HG02981 (cell line): ENCODE results near the gene APBA1.
"Not testable (repeated sequence)": the region's sequence is repeated elsewhere in the genome, so short reads cannot be mapped to it uniquely, and the experiment has no call there.

ENCODE experiments used
- ATAC-seq: cut with Tn5 transposase; IDR thresholded peaks from one replicate; pipeline ENCODE4 v1.9.1; 2021; ENCODE audit warnings: mild to moderate bottlenecking, moderate library complexity; ENCODE audit not compliant: unreplicated experiment

APBA1 gene

DNA sequence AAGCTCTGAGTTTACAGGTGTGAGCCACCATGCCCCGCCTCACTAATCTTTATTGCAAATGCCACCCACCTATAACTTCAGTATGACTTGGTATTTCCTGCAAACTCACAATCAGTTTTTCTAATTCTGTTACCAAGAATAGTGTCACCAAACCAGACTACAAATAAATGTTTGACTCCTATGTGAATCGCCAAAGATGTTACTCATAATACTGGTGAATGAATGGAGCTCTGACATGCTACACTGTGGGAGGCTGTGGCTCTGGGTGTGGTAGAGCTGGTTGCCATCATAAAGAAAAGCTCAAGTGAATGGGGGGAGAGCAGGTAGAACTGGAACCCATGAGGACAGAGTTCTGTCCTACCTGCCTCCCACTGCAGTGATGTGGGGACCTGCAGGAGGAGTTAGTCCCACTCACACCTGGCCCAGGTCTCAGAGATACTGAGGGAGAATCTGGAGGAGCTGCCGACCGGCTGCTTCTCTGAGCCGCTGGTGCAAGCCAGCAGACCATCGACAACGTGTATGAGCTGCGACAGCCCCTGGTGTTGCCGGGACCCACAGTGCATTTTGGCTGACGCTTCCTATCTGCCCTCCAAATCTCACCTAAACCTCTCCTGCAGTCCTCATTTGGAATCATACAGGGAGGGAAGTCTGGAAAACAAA lies 251.4 kb downstream of the APBA1 start:
- no peak for ATAC-seq

- no peak for ATAC-seq
Observed at GRCh38 chr9:69412741-69413150, 259.4 kb downstream of the APBA1 start.

GRCh38 chr9:69411931-69412740 lies 260.0 kb downstream of the APBA1 start:
- no peak for ATAC-seq

- ATAC-seq = no peak
Observed at GRCh38 chr9:69411246-69411645, 260.9 kb downstream of the APBA1 start.

DNA sequence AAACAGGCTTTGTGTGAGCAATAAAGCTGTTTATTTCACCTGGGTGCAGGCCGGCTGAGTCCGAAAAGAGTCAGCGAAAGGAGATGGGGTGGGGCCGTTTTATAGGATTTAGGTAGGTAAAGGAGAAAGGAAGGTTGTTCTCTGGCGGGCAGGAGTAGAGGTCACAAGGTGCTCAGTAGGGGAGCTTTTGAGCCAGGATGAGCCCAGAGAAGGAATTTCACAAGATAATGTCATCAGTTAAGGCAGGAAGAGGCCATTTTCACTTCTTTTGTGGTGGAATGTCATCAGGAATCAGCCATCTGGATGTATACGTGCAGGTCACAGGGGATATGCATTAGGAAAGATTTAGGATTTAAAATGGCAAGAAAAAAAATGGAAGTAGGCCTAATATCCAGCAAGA lies 262.2 kb downstream of the APBA1 start:
- not testable (repeated sequence) for ATAC-seq

DNA sequence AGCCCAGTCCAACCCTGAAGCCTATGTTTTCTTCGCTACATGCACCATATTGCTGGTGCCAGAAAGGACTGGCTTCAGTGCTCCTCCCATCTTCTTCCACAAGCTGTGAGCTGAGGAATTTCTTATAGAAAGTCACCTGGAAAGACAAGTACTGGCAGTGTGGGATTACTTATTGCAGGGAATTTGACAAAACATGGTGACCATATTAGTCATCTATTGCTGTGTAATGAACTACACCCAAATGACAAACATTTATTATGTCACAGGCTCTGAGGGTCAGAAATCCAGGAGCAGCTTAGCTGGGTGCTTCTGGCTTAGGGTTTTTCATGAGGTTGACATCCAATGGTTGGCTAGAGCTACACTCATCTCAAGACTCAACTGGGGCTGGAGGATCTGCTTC lies 271.7 kb downstream of the APBA1 start:
- ATAC-seq = no peak

DNA sequence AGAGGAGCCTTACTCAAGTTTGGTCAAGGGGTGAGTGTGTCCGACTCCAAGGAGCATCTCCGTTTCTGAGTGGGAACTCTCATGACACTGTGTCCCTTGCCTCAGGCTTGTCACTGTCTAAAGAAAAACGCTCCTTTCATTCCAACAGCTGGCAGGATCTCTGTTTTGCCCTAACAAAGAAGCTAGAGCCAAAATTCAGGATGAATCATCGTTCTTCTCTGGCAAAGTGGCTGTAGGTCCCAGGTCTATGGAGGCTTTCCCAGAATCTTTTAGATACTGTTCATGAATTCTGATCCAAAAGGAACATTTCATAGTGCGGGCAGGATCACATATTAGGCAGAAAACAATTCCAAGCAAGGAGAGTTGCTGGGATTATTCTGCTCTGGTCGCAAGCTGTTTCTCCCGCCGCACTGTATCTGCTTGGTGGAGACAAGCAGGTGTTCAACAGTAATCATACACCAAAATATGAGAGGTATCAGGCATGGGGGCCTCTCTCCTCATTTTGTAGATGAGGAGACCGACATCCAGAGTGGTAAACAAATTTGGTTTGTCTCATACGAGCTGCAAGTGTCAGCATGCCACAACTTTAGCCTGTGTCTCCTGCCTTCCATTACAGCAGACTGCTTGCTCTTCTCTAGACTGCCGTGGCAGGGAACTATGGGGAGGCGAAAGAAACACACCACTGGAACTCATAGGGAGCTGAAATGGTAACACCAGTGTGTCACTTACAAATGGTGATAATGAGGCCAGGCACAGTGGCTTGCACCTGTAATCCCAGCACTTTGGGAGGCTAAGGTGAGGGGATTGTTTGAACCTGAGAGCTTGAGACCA lies 274.6 kb downstream of the APBA1 start:
- ATAC-seq = no peak

- no peak for ATAC-seq
Observed at GRCh38 chr9:69396759-69397158, 275.4 kb downstream of the APBA1 start.

DNA sequence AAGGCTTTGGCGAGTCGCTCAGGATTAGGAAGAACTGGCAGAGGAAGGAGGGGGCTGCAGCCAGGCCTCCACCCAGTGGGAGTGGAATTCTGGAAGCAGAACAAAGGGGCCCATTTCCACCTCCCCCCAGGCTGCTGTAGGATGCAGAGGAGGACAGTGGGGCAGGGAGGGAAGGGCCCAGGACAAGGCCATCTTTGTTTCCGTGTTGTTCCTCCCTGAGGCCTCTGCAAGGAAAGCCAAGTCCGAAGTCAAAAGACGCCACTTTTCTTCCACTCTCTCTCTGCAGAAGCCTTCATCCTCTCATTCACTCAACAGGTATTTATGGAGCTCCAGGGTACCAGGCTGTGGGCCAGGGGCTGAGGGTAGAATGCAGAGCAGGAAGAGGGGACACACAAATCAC lies 276.5 kb downstream of the APBA1 start:
- no peak for ATAC-seq

- ATAC-seq = no peak
Observed at GRCh38 chr9:69393425-69393824, 278.7 kb downstream of the APBA1 start.

DNA sequence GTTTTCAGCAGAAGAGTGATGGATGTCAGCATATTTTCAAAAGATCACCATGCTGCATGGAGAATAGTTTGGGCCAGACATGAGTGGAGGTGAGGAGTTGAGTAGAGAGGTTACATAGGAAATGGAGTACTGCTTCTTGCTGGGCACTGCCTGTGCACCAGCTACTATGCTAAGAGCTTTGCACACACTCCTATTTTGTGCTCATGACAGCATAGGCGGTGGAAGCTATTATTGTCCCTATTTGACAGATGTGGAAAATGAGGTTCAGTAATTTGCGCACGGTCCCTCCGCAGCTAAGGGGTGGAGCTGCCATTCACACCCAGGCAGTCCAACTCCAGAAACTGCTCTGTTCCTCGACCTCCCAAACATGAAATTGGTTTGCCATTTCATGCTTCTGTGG lies 279.3 kb downstream of the APBA1 start:
- ATAC-seq = no peak

- ATAC-seq = no peak
Observed at GRCh38 chr9:69391946-69392345, 280.2 kb downstream of the APBA1 start.

DNA sequence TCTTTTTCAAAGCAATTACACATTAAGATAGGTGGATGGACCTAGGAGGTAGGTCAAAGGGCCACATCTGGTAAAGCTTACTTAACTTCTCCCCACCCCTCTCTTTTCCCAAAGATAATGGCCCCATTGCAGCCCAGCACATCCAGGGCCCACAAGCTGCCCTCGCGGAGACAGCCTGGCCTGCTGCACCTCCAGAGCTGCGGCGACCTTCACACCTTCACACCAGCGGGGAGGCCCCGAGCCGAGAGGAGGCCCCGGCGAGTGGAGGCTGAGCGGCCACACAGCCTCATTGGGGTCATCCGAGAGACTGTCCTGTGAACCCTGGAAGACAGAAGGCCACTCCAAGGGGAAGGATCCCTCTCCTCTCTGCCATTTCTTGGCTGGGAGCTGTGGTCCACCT lies 280.7 kb downstream of the APBA1 start:
- no peak for ATAC-seq

DNA sequence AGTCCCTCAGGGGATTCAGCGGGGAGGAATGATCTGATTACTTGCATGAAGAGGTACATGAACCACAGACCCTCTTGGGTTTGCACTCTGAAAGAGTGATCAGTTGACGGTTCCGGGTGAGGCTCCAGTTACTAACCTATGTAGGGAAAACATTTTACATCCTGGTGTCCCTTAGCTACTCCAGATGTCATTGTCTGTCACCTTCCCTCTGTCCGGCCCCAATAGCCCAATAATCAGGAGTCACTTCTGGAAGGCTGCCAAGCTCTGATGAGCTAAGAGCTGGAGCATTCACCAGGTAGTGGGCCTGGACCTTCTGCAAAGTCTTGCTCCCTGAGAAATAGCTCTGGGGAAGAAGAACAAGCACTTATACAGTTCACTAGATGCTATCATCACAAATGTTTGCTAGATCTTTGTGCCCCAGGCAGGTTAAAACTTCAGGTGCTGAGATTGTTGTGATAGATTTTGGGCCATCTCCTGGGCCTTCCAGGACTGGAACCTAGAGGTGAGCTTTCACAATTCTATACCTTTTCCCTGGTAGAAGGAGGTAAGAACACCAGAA lies 282.7 kb downstream of the APBA1 start:
- ATAC-seq = no peak

- ATAC-seq = no peak
Observed at GRCh38 chr9:69388596-69388995, 283.6 kb downstream of the APBA1 start.

- no peak for ATAC-seq
Observed at GRCh38 chr9:69386651-69387050, 285.5 kb downstream of the APBA1 start.

GRCh38 chr9:69385581-69386033 lies 286.6 kb downstream of the APBA1 start:
- ATAC-seq = no peak

GRCh38 chr9:69382135-69382534 lies 290.0 kb downstream of the APBA1 start:
- no peak for ATAC-seq

DNA sequence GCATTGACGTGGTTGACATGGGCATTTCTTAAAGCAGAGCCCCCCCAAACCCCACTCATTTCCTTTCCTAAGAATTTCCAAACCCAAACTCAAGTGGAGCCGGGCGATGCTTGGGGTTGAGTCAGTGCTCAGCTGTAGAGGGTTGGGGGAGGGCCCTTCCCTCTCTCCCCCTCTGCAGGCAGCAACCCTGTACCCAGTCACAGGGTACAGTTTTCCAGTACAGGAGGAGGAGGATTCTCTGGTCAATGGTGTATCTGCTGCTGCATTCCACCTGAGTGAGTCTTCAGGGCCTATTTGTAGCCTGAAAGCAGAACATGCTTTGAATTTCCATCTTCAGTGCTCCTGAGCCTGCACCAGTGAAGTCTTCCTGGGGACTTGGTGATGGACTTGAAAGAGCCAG lies 291.4 kb downstream of the APBA1 start:
- ATAC-seq = no peak

DNA sequence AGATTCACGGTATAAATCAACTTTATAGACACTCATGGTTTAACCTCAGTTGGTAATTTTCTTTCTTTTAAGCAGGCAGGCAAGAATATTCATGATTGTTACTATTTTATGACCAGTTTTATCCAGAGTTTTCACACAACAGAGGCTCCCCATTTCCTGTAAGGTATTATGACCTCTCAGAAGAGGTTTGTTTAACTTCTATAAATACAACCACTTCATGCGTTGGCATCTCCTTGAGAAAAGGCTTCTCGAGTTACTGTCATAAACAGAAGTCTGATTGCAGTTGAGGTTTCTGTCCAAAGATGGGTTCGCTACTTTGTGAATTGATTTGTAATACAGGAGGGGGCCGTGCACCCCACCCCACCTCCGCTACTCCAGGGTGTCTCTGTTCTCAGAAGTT lies 291.9 kb downstream of the APBA1 start:
- no peak for ATAC-seq

- no peak for ATAC-seq
Observed at GRCh38 chr9:69379270-69379982, 292.7 kb downstream of the APBA1 start.
